ENCODE data around the gene FGF8. TPM values are rescaled to one million over a fixed set of nuclear protein-coding genes. Genes with fewer than 3 reads are reported as not detected.

Gene FGF8
- not detected for polyA plus RNA-seq
- long read RNA-seq, donor 1 = 0 reads
- long read RNA-seq, donor 2 = 0 reads
- long read RNA-seq, donor 3 = 0 reads
- long read RNA-seq, donor 4 = 0 reads
- long read RNA-seq, donor 5 = 0 reads
- long read RNA-seq, donor 6 = 0 reads
- long read RNA-seq, donor 7 = 0 reads
- long read RNA-seq, donor 8 = 0 reads
- long read RNA-seq, donor 9 = 0 reads
- long read RNA-seq, donor 10 = 0 reads
- long read RNA-seq, donor 11 = 0 reads

DNA sequence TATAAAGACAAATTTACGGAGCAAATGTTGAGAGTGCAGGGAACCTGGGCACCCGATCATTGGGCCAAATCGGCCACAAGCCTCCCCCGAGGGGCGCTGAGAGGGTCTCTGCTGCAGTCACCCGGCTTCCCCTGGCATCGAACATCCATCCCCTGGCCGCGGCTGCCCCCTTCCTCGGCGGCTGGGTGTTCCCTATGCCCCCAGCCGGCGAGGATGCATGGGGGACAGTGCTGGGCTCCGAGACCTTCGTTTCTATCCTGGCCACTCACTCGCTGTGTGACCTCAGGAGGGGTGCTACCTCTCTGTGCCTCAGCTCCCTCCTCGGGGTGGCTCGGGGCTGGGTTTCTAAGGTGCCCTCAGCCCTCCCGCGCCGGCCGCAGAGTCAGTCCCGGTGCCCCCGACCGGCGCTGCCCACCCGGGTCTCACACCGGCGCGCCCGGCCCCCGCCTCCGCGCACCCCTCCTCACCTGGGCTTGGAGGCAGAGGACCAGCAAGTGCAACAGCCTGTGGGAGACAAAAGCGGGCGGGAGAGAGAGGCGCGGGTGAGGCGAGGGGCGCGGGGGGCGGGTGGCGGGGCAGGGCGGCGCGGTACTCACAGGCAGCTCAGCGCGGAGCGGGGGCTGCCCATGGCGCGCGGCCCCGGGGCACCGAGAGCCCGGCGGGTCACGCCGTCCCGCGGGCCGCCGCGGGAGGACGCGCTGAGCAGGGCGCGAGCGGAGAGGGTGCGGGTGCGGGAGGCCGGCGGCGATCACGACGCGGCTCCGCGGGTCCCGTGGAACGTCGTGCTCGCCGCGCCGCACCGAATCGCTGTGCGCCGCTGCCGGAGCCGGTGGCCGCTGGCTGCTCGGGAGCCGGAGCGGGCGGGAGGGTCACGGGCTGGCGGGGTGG lies at the start of gene FGF8:
Gene FGF8, minus strand, starts transcription at position 842 of the 888 bp plus-strand sequence. Its CDS starts 214 bp downstream, at position 628.
- no peak within 1 kb of the TSS for H3K27ac ChIP-seq (ENCODE audit: low read length)
- H3K36me3 ChIP-seq (ENCODE audit: control insufficient read depth, insufficient read depth, low read length) = no peaks in the 10 kb centered on the region
- H3K27me3 ChIP-seq (ENCODE audit: control insufficient read depth, insufficient read depth, low read length) = peaks cover 92% of the 10 kb centered on the region
- no peak within 1 kb of the TSS for H3K4me3 ChIP-seq (ENCODE audit: low read length)
- no peak for DNase-seq
- peaks cover 20% of the 10 kb centered on the region for H3K9me3 ChIP-seq (ENCODE audit: control insufficient read depth, low read depth, low read length)
- no CpG with 5 or more reads among the region's 98 CpGs for WGBS (ENCODE audit: insufficient coverage, low lambda C conversion rate)
- peaks cover 31% of the 10 kb centered on the region for H3K4me1 ChIP-seq (ENCODE audit: control insufficient read depth, insufficient read depth, low read length)

GRCh38 chr10:101824736-101825135 lies 48.8 kb upstream of the FGF8 start:
- peaks cover 31% of the 10 kb centered on the region for H3K36me3 ChIP-seq (ENCODE audit: control insufficient read depth, insufficient read depth, low read length)
- H3K4me3 ChIP-seq (ENCODE audit: low read length) = no peak overlapping the region
- H3K9me3 ChIP-seq (ENCODE audit: control insufficient read depth, low read depth, low read length) = no peaks in the 10 kb centered on the region
- WGBS (ENCODE audit: insufficient coverage, low lambda C conversion rate) = no CpG with 5 or more reads among the region's 2 CpGs
- no peak overlapping the region for H3K27ac ChIP-seq (ENCODE audit: low read length)
- H3K27me3 ChIP-seq (ENCODE audit: control insufficient read depth, insufficient read depth, low read length) = no peaks in the 10 kb centered on the region
- DNase-seq = no peak
- H3K4me1 ChIP-seq (ENCODE audit: control insufficient read depth, insufficient read depth, low read length) = peaks cover 6% of the 10 kb centered on the region

DNA sequence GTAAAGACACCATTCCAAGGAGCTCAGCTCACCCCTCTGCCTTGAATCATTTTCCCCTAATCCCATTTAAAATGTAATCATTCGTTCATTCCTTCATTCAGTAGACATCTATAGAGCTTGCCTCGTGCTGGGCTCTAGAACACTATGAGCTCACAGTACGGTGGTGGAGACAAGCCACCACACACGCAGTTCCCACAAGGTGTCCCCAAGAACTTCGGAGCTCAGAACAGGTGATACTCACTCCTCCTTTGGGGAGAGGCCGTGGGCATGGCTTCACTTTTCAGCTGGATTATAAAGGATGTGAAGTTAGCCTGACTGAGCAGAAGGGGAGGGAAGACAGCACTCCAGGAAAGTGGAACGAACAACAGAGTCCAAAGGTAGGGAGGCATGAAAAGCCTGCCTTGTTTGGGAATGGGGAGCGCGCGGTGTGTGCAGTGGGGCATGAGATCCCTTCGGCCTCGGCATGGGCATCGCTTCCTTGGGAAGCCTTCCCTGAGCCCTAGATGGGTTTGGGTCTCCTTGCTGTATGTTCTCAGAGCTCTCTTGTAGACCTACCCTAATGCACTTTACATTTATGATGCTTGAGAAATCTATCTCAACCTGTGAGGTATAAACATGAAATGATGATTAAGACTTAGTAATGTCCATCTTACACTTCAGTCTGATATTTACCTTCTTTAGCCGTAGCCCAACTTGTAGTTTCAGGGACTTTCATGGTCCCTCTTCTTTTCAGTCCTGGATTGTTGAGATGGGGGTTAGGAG lies 43.1 kb upstream of the FGF8 start:
- H3K4me1 ChIP-seq (ENCODE audit: control insufficient read depth, insufficient read depth, low read length) = peaks cover 19% of the 10 kb centered on the region
- no CpG with 5 or more reads among the region's 14 CpGs for WGBS (ENCODE audit: insufficient coverage, low lambda C conversion rate)
- DNase-seq = peak in 1 of 2 donors; percentile 60

GRCh38 chr10:101818119-101818871 lies 42.4 kb upstream of the FGF8 start, which contains the start of gene OGA:
TSS of gene OGA (minus strand) at chr10:101818444. CDS start at chr10:101818022, 422 bp downstream.
- Histone ChIP-seq H3K36me3 (ENCODE audit: control insufficient read depth, insufficient read depth, low read length) (no peaks in the 10 kb centered on the region), H3K4me3 (ENCODE audit: low read length) (peak within 1 kb of the TSS; percentile 89), H3K4me1 (ENCODE audit: control insufficient read depth, insufficient read depth, low read length) (peaks cover 20% of the 10 kb centered on the region), H3K9me3 (ENCODE audit: control insufficient read depth, low read depth, low read length) (no peaks in the 10 kb centered on the region), H3K27ac (ENCODE audit: low read length) (peak within 1 kb of the TSS; percentile 92), H3K27me3 (ENCODE audit: control insufficient read depth, insufficient read depth, low read length) (no peaks in the 10 kb centered on the region)
- DNase-seq = peak; percentile 100
- WGBS (ENCODE audit: insufficient coverage, low lambda C conversion rate) = 0% methylated on average over 2 of the region's 47 CpGs

More for the DNA sequence above, 43.1 kb upstream of the FGF8 start:
- Histone ChIP-seq H3K27me3 (ENCODE audit: control insufficient read depth, insufficient read depth, low read length) (no peaks in the 10 kb centered on the region), H3K27ac (ENCODE audit: low read length) (peak overlapping the region; percentile 92), H3K4me3 (ENCODE audit: low read length) (peak overlapping the region; percentile 89), H3K36me3 (ENCODE audit: control insufficient read depth, insufficient read depth, low read length) (peaks cover 2% of the 10 kb centered on the region), H3K9me3 (ENCODE audit: control insufficient read depth, low read depth, low read length) (no peaks in the 10 kb centered on the region)

- Histone ChIP-seq H3K36me3 (ENCODE audit: control insufficient read depth, insufficient read depth, low read length) (peaks cover 5% of the 10 kb centered on the region), H3K27me3 (ENCODE audit: control insufficient read depth, insufficient read depth, low read length) (no peaks in the 10 kb centered on the region), H3K4me1 (ENCODE audit: control insufficient read depth, insufficient read depth, low read length) (peaks cover 20% of the 10 kb centered on the region), H3K4me3 (ENCODE audit: low read length) (peak overlapping the region; percentile 89), H3K27ac (ENCODE audit: low read length) (peak overlapping the region; percentile 92), H3K9me3 (ENCODE audit: control insufficient read depth, low read depth, low read length) (no peaks in the 10 kb centered on the region)
- WGBS (ENCODE audit: insufficient coverage, low lambda C conversion rate) = no CpG with 5 or more reads among the region's 44 CpGs
- peak; percentile 82 to 86 for DNase-seq
These were observed 41.6 kb upstream of the FGF8 start for GRCh38 chr10:101817337-101818118.

- Histone ChIP-seq H3K27ac (ENCODE audit: low read length) (peak overlapping the region; percentile 92), H3K27me3 (ENCODE audit: control insufficient read depth, insufficient read depth, low read length) (no peaks in the 10 kb centered on the region), H3K4me3 (ENCODE audit: low read length) (peak overlapping the region; percentile 89), H3K9me3 (ENCODE audit: control insufficient read depth, low read depth, low read length) (no peaks in the 10 kb centered on the region), H3K36me3 (ENCODE audit: control insufficient read depth, insufficient read depth, low read length) (peaks cover 11% of the 10 kb centered on the region), H3K4me1 (ENCODE audit: control insufficient read depth, insufficient read depth, low read length) (peaks cover 20% of the 10 kb centered on the region)
- WGBS (ENCODE audit: insufficient coverage, low lambda C conversion rate) = 0% methylated on average over 2 of the region's 14 CpGs
- no peak for DNase-seq
These were observed 41.0 kb upstream of the FGF8 start for GRCh38 chr10:101816913-101817336.

GRCh38 chr10:101816376-101816775 lies 40.5 kb upstream of the FGF8 start:
- Histone ChIP-seq H3K9me3 (ENCODE audit: control insufficient read depth, low read depth, low read length) (no peaks in the 10 kb centered on the region), H3K4me1 (ENCODE audit: control insufficient read depth, insufficient read depth, low read length) (peaks cover 20% of the 10 kb centered on the region), H3K36me3 (ENCODE audit: control insufficient read depth, insufficient read depth, low read length) (peaks cover 13% of the 10 kb centered on the region), H3K27me3 (ENCODE audit: control insufficient read depth, insufficient read depth, low read length) (no peaks in the 10 kb centered on the region), H3K4me3 (ENCODE audit: low read length) (peak overlapping the region; percentile 89), H3K27ac (ENCODE audit: low read length) (no peak overlapping the region)
- WGBS (ENCODE audit: insufficient coverage, low lambda C conversion rate) = 0% methylated on average over 1 of the region's 5 CpGs
- no peak for DNase-seq

GRCh38 chr10:101814466-101815071 lies 38.7 kb upstream of the FGF8 start:
- Histone ChIP-seq H3K4me1 (ENCODE audit: control insufficient read depth, insufficient read depth, low read length) (peaks cover 16% of the 10 kb centered on the region), H3K9me3 (ENCODE audit: control insufficient read depth, low read depth, low read length) (no peaks in the 10 kb centered on the region), H3K27ac (ENCODE audit: low read length) (no peak overlapping the region), H3K4me3 (ENCODE audit: low read length) (no peak overlapping the region), H3K36me3 (ENCODE audit: control insufficient read depth, insufficient read depth, low read length) (peaks cover 29% of the 10 kb centered on the region), H3K27me3 (ENCODE audit: control insufficient read depth, insufficient read depth, low read length) (no peaks in the 10 kb centered on the region)
- DNase-seq = no peak
- WGBS (ENCODE audit: insufficient coverage, low lambda C conversion rate) = no CpG with 5 or more reads among the region's 8 CpGs

DNA sequence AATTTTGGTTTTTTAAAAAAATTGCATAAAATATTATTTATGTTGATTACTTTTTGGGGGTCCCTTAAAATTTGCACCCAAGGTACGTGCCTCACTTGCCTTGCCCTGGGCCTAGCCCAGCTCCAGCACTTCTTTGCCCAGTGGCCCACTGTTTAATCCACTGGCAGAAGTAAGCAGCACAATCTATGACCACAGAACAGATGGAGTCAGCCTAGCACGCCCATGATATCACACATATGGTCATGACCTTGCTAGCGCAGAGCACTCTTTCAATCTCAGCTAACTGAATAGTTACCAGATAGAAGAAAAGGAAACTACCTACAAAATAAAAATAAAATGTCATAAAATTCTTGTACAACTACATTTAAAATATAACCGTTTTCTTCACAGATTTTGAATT lies 36.7 kb upstream of the FGF8 start:
- no peak overlapping the region for H3K4me3 ChIP-seq (ENCODE audit: low read length)
- peaks cover 45% of the 10 kb centered on the region for H3K36me3 ChIP-seq (ENCODE audit: control insufficient read depth, insufficient read depth, low read length)
- no peaks in the 10 kb centered on the region for H3K27me3 ChIP-seq (ENCODE audit: control insufficient read depth, insufficient read depth, low read length)
- 86% methylated on average over 1 of the region's 4 CpGs for WGBS (ENCODE audit: insufficient coverage, low lambda C conversion rate)
- H3K4me1 ChIP-seq (ENCODE audit: control insufficient read depth, insufficient read depth, low read length) = peaks cover 12% of the 10 kb centered on the region
- no peak for DNase-seq
- no peaks in the 10 kb centered on the region for H3K9me3 ChIP-seq (ENCODE audit: control insufficient read depth, low read depth, low read length)
- H3K27ac ChIP-seq (ENCODE audit: low read length) = no peak overlapping the region

All from large intestine (tissue), 12 donors.